Fibroblast of the aortic adventitia (primary cell): ENCODE data around the gene EMX1. TPM values are rescaled to one million over a fixed set of nuclear protein-coding genes. Genes with fewer than 3 reads are reported as not detected.

Source experiments
- DNase-seq: peaks from one replicate; pipeline ENCODE4 v3.0.0-alpha.2; 2010; ENCODE audit warnings: low read depth
- H3K4me3 ChIP-seq: 2 replicates; pipeline ENCODE4 v1.5.1; 2011; ENCODE audit warnings: low read depth, mild to moderate bottlenecking, control low read depth, low read length, moderate library complexity
- total RNA-seq: library from RNA; depleted of rRNA; stranded (reverse); fragments of >200 nt; gene quantifications from 2 replicates; pipeline ENCODE4 v1.2.3, GENCODE V29; 2012; ENCODE audit warnings: low replicate concordance
- TF ChIP-seq, protein P1 (sequence below): IDR thresholded peaks from 2 replicates; pipeline ENCODE4 v1.5.1; 2011; ENCODE audit warnings: mild to moderate bottlenecking, low read length, control low read depth, inconsistent platforms; ENCODE audit not compliant: insufficient read depth

The EMX1 gene
- total RNA-seq, 1 donor = not detected

DNA sequence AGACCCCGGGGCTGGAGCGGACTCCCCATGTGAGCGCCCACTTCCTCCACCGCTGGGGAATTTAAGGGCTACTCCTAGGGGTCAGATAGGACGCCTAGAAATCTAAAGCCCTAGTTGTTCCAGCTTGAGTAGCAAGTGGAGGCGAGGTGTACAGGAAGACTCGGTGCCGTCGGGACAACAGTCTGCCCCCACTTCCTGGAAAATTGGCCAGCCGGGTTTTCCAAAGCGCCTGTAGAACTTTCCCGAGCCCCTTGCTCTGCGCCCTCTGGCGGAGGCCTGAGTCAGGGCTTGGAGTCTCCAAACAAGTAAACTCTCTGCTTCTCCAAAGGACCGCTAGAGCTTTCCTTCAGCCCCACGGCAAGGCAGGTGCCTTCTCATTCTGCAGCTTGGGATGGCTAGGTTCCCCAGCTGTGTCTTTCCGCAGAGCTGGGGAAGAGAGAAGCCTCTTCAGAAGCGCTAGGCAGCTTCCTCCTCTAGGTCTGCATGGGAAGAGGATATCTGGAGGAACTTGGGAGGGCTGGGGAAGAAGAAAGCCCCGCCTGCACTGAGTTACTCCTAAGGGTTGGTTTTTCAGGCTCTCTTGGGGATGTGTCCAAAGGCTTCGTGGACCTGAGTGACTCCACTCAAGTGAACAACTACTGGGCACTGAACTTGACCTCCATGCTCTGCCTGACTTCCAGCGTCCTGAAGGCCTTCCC is 29.4 kb upstream of the EMX1 start:
- peak; percentile 89 for DNase-seq
- peak overlapping the region; percentile 74 for H3K4me3 ChIP-seq
- TF ChIP-seq, protein P1, sequence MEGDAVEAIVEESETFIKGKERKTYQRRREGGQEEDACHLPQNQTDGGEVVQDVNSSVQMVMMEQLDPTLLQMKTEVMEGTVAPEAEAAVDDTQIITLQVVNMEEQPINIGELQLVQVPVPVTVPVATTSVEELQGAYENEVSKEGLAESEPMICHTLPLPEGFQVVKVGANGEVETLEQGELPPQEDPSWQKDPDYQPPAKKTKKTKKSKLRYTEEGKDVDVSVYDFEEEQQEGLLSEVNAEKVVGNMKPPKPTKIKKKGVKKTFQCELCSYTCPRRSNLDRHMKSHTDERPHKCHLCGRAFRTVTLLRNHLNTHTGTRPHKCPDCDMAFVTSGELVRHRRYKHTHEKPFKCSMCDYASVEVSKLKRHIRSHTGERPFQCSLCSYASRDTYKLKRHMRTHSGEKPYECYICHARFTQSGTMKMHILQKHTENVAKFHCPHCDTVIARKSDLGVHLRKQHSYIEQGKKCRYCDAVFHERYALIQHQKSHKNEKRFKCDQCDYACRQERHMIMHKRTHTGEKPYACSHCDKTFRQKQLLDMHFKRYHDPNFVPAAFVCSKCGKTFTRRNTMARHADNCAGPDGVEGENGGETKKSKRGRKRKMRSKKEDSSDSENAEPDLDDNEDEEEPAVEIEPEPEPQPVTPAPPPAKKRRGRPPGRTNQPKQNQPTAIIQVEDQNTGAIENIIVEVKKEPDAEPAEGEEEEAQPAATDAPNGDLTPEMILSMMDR = peak; percentile 100

DNA sequence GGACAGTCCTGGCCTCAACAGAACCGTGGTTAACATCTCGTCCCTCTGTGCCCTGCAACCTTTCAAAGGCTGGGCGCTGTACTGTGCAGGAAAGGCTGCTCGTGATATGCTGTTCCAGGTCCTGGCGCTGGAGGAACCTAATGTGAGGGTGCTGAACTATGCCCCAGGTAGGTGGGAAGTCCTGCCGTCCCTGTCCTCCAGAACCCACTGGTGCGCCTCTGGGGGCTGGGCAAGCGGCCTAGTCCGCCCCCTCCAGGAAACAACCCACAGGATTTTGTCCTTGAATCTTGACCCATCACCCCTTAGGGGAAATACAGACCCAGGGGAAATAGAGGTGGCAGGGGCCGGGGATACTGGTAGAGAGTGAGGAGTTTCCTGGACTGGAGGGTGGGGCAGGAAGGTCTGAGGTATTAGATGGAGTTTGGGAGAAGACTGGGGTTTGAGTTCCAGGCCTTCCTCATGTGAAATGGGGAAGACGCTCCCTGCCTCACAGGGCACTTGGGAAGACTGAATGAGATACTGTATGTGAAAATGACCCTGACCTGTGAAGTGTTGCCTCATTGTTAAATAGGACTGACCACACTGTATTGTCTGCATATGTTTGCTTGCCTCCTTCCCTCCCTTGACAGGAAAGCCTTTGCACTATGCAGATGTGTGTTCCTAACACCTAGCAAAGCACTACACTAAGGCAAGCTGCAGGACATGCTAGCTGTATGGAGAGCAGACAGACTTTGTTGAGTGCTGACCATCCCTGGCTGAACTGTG is 28.7 kb upstream of the EMX1 start:
- no peak for DNase-seq
- TF ChIP-seq, protein P1 = no peak
- peak overlapping the region; percentile 74 for H3K4me3 ChIP-seq

DNA sequence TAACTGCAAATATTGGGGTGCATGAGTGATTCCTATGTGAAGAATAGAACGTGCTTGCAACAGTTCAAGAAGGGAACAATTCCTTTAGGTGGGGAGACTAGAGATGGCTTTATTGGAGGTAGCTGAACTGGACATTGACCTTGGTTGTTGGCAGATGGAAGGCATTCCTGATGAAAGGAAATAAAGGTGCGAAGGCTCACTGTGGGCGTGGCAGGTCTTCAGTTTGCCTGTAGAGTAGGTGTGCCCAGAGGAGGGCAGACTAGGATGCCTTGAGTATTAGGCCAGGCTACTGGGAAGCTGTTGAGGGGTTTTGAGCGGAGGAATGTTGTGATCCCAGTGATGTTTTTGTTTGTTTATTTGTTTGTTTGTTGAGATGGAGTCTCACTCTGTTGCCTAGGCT is 27.3 kb upstream of the EMX1 start:
- no peak for DNase-seq
- TF ChIP-seq, protein P1 = no peak
- no peak overlapping the region for H3K4me3 ChIP-seq

DNA sequence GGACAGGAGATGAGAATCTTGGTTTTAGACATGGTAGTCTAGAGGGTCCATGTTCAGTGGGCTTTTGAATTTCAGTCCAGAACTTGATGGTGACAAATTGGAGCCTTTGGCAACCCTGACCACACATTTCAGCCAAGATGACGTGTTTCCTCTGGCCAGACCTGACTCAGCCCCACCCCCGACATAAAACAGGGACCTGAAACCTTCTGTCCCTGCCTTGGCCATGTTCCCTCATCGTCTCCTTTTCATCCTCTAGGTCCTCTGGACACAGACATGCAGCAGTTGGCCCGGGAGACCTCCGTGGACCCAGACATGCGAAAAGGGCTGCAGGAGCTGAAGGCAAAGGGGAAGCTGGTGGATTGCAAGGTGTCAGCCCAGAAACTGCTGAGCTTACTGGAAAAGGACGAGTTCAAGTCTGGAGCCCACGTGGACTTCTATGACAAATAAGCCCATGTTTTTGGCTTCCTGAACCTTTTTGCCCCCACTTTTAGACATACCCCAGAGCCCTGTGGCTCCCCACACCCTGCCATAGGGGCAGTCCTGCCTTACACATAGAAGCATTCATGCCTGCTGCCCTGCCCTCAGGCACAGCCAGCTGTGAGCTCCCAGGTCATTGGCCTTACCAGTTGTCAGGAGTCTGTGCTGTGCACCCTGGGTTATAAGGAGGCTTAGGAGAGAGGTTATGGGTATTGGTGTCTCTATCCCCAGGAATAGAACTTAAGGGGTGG is 26.1 kb upstream of the EMX1 start:
- H3K4me3 ChIP-seq = no peak overlapping the region
- peak; percentile 26 for DNase-seq
- TF ChIP-seq, protein P1 = no peak

DNA sequence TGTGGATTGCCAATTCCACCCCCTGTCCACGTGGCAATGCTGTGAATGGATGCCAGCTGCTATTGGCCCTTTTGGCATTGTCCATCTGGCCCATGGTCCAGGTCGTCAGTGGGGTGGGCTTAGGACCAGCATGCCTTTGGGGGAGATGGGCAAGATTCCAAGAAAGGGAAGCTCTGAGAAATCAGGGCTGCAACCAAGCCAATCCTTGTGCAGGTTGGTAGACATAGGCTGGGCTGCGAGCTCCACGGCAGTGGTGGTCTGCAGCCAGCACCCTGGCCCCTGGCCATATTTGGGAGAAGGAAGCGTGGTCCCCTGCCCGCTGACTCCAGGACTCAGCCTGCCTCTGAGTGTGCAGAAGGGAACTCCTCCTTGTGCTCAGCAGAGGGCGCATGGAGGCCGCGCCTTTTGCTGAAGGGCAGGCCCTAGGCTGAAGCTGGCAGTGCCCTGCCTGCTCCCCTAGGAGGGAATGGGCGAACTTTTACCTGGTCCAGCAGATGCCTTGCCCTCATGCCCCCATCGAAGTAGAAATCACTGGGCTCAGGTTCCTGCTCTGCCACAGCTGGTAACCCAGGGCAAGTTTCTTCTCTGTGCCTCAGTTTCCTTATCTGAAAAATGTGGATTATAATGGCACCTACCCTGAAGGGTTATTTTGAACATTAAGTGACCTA is 24.7 kb upstream of the EMX1 start:
- peak; percentile 77 for DNase-seq
- TF ChIP-seq, protein P1 = peak; percentile 90
- H3K4me3 ChIP-seq = no peak overlapping the region

DNA sequence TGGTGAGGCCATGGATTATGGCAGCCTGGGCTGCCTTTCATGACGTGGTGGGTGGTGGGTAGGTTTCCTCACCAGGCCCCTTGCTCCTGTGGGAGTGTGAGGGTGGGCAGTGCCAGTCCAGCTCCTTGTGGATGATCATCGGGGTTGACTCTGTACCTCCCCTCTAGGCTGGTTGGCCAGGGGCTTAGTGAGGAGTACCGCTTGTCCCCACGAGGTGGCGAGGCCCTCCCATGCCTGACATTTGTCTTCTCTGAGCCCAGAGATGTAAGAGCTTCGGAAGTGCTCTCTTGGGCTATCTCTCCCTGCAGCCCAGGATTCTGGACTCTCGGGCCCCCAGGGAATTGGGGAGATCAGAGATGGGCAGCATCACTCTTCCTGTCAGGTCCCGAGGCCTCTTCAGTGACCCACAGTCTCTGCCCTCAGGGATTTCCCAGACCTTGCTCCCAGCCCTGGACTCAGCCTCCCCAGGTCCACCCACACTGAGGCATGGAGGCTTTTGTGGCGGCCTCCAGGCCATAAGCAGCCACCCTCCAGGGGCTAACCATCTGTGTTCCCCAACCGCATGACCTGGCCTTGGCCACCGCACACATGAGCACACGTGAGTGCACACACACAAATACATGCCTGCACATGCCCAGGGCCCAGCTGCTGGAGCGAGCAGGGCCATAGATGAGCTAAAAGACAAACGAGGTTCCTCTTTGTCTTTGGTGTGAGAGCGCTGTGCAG is 23.6 kb upstream of the EMX1 start:
- DNase-seq = peak; percentile 65
- TF ChIP-seq, protein P1 = peak; percentile 80
- no peak overlapping the region for H3K4me3 ChIP-seq
